GM19438 (cell line): ENCODE measurements around the gene FADS2.
"Not testable (repeated sequence)": the region's sequence is repeated elsewhere in the genome, so short reads cannot be mapped to it uniquely, and the experiment has no call there.

ENCODE experiments used
- ATAC-seq: cut with Tn5 transposase; IDR thresholded peaks from one replicate; pipeline ENCODE4 v1.9.1; 2021; ENCODE audit warnings: low read depth; ENCODE audit not compliant: unreplicated experiment

The FADS2 gene

DNA sequence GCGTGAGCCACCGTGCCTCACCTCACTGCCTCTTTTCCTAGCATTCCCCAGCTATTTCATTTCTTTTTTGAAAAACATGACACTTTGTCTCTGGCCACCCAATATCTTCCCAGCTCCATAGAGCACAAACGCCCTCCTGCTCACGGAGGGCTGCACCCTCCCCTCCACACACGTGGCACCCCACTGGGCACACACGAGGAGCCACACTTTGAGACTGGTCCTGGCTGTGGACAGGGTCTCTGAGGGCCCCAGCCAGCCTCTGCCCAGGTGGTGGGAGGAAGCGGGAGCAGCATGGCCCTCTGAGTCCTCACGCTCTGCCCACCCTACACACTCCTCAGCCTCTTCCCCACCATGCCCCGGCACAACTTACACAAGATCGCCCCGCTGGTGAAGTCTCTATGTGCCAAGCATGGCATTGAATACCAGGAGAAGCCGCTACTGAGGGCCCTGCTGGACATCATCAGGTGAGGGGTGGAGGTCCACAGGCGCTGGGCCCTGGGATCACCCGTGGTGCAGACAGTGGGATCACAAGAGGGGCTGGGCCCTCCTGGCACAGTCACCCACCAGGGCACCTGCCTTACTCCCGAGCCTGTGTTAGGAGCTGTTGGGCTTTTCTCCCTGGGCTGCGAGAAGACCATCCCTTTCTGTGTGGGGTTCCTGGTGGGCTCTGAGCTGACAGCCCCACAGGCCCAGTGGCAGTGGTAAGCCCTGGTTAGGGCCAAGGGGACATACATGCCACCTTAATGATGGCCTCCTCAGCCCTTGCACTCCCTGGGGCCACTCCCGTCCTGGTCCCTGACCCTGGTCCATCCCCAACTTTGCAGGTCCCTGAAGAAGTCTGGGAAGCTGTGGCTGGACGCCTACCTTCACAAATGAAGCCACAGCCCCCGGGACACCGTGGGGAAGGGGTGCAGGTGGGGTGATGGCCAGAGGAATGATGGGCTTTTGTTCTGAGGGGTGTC, 37.0 kb downstream of the FADS2 start:
- ATAC-seq = no peak

DNA sequence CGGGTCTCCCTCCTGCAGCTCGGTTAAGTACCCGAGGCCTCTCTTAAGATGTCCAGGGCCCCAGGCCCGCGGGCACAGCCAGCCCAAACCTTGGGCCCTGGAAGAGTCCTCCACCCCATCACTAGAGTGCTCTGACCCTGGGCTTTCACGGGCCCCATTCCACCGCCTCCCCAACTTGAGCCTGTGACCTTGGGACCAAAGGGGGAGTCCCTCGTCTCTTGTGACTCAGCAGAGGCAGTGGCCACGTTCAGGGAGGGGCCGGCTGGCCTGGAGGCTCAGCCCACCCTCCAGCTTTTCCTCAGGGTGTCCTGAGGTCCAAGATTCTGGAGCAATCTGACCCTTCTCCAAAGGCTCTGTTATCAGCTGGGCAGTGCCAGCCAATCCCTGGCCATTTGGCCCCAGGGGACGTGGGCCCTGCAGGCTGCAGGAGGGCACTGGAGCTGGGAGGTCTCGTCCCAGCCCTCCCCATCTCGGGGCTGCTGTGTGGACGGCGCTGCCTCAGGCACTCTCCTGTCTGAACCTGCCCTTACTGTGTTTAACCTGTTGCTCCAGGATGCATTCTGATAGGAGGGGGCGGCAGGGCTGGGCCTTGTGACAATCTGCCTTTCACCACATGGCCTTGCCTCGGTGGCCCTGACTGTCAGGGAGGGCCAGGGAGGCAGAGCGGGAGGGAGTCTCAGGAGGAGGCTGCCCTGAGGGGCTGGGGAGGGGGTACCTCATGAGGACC, 38.3 kb downstream of the FADS2 start:
- no peak for ATAC-seq

DNA sequence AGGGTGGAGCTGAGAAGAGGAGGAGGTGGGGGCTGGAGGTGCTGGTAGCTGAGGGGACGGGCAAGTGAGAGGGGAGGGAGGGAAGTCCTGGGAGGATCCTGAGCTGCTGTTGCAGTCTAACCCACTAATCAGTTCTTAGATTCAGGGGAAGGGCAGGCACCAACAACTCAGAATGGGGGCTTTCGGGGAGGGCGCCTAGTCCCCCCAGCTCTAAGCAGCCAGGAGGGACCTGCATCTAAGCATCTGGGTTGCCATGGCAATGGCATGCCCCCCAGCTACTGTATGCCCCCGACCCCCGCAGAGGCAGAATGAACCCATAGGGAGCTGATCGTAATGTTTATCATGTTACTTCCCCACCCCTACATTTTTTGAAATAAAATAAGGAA, 38.9 kb downstream of the FADS2 start:
- ATAC-seq = no peak

DNA sequence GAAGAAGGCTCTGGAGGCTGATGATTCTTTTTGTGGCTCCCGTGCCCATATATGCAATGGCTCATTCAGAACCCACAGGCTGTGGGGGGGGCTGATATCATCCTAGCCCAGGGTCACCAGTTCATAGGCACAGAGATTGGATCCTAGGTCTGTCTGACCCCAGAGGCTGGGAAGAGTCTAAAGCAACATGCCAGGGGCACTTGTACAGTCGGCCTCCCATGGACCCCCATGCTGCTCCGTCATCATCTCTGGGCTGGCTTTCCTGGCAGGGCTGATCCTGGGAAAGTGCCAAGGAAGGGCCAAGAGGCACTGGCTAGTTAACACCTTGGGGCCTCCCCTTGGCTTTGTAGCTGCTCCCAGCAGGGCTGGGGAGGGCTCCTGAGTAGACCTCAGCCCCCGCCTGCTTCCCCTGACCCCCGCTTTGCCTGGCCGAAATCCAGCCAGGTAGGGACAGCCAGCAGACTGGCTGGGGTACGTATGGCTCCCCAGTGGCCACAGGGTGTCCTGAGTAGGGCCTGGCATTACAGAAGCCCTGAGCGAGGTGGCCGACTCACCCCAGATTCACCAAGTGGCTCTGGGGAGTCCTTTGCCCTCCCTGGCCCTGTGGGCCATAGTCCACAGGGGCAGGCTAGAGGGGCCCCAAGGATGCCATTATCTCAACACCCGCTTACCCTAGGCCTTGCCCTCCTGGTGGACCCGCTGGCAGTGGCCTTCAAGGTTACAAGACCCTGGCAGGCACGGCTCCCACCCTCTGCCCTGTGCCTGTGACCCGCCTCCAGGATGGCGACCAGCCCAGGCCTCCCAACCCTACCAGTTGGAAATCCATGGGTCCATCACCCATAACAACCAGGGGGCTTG, 40.7 kb downstream of the FADS2 start:
- no peak for ATAC-seq

DNA sequence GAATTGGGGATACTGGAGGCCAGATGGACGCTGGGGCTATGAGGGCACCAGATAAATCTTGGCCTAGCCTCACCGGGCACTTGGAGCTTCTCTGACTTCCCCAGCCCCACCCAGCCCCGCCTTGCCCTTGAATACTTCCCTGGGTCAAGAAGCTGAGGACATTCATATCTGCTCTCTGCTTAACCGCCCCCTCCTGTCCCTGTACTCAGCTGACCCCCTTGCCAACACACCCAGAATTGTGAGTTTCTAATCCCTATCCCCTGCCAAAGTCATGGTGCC, 41.3 kb downstream of the FADS2 start:
- no peak for ATAC-seq

DNA sequence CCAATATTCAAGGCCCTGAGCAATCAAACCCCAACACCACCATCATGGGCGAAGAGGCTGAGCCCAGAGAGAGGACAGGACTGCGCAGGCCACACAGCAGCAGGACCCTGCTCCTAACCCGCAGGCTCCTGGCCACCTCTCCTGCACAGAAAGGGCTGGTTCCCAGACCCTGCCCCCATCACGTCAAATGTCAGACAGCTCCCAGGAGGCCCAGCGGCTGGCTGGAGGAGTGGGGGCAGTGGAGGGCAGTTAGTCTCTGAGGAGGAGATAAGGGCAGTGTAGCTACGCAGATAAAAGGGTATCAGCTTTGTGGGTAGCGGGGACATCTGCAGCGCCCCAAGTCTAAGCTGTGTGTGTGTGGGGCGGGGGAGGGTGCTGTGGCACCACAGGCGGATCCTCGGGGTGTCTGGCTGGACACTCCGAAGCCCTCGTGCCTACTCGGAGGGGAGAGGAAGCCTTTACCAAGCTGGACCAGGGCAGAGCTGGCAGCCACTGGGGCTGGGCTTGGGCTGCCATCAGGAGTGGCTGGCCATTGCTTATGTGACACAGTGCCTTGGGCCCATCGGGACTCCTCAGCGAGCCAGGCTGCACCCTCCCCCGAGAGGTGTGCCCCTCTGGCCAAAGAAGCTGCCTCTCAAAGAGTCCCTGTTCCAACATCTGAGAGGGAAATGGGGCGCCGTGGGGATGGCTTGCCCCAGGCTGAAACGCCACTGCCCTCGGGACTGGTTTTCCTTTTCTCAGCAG, 41.8 kb downstream of the FADS2 start:
- ATAC-seq = no peak

DNA sequence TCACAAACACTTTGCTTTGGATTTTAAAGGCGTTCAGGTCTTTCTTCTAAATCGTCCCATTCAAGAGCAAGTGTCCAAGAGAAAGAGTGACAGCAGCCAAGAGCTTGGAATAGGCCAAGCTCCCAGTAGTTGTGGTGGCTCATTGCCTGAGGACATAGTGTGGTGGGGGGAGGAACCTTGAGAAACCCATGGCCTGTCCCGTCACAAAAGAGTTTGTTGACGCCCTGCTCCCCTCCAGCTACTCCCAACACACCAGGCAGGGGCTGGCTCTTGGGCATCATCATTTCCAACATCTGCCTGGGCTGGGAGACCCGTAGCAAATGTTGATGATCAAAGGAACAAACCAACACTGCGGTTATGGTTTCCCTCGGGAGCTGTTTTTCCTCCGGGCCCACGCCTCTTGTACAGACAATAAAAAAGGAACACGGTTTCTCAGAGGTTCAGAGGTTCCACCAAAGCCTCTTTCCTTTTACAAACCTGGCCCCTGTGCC, 42.5 kb downstream of the FADS2 start:
- no peak for ATAC-seq

DNA sequence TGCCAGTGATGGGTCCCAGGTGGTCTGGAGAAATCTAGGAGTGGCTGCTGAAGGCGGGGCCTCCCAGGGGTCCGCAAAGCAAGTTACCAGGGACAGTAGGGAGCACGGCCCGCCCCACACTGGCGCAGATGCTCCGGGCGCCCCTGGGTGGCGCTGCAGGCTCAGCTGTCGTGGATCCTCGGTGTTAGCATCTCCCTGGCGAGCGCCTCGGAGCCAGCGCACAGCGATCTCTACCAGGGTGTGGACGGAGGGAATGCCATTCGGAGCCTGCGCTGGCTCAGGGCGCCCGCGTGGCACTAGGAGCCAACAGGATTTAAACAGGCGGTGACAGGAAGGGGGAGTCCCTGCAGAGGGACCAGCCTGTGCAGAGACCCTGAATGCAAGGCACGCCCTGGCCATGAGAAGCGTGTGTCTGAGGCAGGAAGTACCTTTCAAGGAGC, 43.1 kb downstream of the FADS2 start:
- peak; percentile 59 for ATAC-seq

DNA sequence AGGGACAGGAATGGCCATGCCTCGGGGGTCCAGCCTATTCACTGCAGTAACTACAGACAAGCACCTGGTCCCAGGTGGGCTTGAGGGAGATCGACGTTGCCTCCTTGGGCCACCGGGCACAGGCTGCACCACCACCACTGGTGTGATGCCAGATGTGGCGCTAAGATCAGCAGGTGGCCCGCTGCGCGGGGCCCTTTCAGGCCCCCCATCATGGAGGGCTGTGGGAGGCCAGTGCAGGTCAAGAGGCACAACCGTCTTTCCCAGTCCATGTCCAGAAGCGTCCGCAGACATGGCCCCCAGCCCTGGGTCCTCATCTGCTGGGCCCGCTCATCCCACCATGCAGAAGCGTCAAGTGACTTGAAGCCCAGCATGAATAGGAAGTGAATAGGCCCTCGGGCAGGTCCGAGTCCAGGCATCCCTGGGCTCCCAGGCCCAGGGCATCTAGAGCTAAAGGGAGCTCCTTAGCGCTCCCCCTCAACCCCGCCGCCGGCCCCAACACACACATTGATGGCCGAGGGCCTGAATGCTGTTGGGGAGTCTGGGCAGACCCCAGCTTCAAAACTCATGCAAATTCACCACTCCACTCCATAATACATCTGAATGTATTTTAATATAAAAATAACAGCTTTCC, 45.0 kb downstream of the FADS2 start:
- ATAC-seq = no peak

DNA sequence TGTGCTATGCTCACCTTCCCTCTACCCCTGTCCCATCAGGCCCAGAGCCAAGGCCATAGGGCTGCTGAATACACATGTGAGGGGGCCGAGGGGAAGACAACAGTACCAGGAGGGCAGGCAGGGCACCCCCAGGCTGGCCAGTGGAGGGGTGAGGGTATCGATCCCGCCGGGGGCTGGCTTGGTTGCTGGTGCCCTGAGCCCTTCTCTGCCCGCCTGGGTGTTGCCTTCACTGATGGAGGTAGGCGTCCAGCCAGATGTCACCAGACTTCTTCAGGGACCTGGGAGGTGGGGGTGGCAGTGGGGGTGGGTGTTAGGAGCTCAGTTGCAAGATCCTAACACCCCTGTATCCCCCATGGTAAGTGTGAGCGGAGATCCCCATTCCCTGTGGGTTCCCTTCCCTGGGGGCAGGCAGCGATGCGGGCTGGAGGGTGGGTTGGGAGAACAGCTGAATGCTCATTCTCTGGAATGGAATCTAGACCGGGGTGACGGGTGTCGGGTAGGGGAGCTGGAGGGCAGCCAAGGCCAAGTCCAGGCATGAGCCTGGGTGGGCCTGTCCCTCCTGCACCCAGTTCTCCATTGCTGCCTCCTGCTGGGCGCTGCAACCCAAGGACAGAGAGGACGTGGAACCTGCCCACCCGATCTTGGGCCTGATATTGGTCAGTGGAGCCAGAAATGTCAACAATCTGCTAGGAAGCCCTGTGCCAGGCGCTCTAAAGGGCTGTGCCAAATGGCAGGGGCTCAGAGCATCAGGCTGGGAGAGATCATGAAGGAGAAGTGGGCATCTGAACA, 45.7 kb downstream of the FADS2 start:
- no peak for ATAC-seq

DNA sequence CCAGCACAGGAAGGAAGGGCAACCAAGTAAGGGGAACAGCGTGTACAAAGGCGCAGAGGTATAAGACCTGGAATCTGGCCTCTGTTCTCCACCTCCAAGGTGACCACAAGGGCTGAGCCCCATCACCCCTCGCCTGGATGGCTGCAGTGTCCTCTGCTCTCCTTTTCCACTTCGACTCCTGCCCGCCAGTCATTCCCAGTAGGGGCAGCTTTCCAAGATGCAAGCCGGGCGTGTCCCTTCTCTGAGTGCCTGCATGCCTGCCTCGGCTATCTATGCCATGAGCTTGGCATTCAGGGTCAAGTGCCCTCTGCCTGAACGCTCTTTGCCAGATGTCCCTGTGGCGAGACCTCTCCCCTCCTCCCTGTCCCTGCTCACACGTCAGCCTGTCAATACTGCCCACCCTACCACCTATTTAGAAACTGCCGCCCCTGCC, 46.3 kb downstream of the FADS2 start:
- ATAC-seq = no peak

DNA sequence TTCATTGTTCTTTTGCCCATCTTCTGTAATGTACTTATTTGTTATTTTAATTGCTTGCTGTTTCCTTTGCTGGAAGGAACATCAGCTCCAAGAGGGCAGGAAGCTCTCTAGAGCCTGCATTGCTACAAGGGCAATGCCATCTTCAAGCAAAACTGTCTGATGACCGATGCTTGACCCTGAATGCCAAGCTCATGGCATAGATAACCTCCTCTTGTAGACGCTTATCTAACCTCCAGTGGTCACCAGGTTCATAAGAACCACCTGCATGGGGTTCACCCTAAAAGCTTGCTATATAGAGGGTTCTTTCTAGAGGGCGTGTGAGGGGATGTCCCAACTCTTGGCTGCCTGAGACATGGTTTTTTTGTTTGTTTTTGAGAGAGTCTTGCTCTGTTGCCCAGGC, 46.8 kb downstream of the FADS2 start:
- ATAC-seq = no peak

DNA sequence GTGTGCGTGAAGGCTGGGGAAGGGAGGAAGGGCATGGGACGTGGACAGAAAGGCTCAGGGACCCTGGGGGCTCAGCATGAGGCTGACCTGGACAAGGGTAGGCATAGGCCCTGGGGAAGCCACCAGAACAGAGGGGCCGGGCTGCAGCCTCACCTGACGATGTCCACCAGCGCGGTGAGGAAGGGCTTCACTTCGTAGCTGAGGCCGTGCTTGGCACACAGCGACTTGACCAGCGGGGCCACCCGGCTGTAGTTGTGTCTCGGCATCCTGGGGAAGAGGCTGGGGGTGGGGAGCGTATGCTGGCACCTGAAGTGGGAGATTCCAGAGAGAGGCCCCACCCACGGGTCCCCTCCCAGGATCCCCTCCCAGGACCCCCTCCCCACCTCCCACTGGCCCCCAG, 47.6 kb downstream of the FADS2 start:
- no peak for ATAC-seq

DNA sequence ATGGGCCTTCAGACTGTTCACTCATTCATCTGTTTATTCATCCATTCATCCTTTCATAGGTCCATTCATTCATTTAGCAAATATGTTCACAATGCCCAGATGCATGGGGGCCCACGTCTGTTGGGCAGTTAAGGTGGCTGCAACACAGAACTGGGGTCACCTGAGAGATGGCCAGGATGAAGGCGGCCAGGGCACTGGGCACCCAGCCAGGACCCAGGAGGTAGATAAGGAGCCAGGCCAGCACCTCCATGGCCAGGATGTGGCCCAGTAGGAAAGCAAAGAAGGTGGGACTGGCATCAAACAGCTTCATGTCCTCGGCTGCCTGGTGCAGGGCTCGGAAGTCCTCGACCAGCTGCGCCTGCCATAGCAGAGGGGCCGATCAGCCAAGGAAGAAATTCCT, 51.1 kb downstream of the FADS2 start:
- ATAC-seq = no peak

DNA sequence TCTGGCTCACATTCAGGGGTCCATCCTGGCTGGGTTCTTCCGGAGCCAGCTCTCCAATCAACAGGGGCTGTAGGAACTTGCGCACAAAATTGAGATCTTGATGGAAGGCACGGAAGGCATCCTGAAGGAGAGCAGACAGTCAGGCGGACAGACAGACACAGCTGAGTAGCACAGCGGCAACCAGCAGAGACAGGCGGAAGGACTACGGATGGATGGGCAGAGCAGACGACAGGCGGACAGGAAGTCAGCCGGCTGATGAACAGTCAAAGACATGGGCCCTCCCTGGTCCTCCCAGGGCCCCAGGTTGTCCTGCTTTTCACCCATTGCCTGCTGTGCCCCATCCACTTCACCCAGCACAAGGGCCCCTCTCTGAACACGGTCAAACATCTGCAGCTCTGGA, 51.9 kb downstream of the FADS2 start:
- no peak for ATAC-seq

DNA sequence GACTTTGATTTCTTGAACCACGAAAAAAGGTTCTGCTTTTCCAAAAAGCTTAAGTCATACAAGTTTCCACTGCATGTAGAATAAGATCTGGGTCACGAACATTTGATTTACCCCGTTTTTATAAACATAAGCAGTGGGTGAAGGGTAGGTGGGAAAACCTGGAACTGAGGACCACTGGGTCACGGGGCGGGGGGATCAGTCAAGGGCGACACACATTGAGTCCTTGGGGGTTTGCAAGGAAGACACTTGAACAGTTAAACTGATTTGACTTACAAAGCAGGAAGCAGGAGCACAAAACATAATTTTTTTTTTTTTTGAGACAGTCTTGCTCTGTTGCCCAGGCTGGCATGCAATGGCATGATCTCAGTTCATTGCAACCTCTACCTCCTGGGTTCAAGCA, 52.4 kb downstream of the FADS2 start:
- no peak for ATAC-seq

DNA sequence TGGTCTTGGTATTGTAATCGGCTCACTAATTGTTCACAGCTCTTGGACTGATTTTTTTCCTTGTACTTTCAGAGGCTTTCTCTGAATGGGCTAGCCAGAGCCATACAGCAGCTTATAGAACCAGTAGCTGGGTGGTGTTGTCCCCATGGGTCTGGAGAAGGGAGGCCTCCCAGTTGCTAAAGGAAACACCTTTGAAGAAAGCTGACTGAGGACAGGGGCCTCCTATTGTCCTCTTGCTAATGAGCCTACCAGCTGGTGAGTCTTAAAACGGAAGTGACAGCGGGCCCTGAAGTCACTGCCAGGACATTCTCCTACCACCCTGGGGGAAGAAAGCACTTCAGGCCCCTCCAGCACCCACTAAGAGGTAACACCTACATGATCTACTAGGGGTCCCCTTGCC, 53.3 kb downstream of the FADS2 start:
- no peak for ATAC-seq

DNA sequence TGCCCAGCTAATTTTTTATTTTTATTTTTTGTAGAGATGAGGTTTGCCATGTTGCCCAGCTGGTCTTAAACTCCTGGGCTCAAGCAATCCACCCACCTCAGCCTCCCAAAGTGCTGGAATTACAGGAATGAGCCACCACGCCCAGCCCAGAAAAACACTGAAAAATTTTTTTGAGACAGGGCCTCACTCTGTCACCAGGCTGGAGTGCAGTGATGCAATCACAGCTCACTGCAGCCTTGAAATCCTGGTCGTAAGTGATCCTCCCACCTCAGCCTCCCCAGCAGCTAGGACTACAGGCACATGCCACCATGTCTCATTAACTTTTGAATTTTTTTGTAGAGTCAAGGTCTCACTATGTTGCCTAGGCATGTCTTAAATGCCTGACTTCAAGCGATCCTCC, 54.2 kb downstream of the FADS2 start:
- ATAC-seq = not testable (repeated sequence)

DNA sequence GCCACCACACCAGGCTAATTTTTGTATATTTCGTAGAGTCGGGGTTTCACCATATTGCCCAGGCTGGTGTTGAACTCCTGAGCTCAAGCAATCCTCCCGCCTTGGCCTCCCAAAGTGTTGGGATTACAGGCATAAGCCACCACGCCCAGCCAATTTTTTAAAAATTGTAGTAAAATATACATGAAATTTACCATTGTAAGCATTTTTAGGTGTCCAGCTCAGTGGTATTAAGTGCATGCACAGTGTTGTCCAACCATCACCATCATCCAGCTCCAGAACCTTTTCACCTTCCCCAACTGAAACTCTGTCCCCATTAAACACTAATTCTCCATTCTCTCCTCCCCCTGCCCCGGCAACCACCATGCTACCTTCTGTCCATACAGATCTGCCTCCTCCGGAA, 54.8 kb downstream of the FADS2 start:
- no peak for ATAC-seq
